Mesendoderm (in vitro differentiated cells): ENCODE measurements around the gene CHCHD1.

Experiments used
- DNase-seq: peaks from one replicate; pipeline ENCODE4 v3.0.0; 2013
- H2AK5ac ChIP-seq: 2 replicates; pipeline ENCODE4 v1.6.1; 2013; ENCODE audit warnings: low read length, inconsistent platforms
- H2BK120ac ChIP-seq: 2 replicates; pipeline ENCODE4 v1.6.1; 2013; ENCODE audit warnings: low read depth, mild to moderate bottlenecking, low read length, moderate library complexity, mixed read lengths
- H2BK15ac ChIP-seq: replicated peaks from 2 replicates; pipeline ENCODE4 v1.6.1; 2013; ENCODE audit warnings: low read depth, mild to moderate bottlenecking, moderate library complexity
- H2BK5ac ChIP-seq: 2 replicates; pipeline ENCODE4 v1.6.1; 2013; ENCODE audit warnings: low read length, inconsistent platforms
- H3K18ac ChIP-seq: 2 replicates; pipeline ENCODE4 v1.6.1; 2013; ENCODE audit warnings: mild to moderate bottlenecking, low read length, mixed read lengths
- H3K23ac ChIP-seq: one replicate; pipeline ENCODE4 v1.6.1; 2013; ENCODE audit warnings: low read length
- H3K27ac ChIP-seq: 2 replicates; pipeline ENCODE4 v1.5.1; 2013; ENCODE audit warnings: low read depth, mild to moderate bottlenecking, inconsistent platforms, low read length, moderate library complexity
- H3K27me3 ChIP-seq: 2 replicates; pipeline ENCODE4 v1.6.1; 2013; ENCODE audit warnings: low read length, control low read depth, mild to moderate bottlenecking, inconsistent platforms; ENCODE audit not compliant: insufficient read depth, poor library complexity
- H3K36me3 ChIP-seq: 2 replicates; pipeline ENCODE4 v1.6.1; 2013; ENCODE audit warnings: low read length, inconsistent platforms; ENCODE audit not compliant: control insufficient read depth, insufficient read depth
- H3K4ac ChIP-seq: one replicate; pipeline ENCODE4 v1.6.1; 2013; ENCODE audit warnings: low read depth, mild to moderate bottlenecking, low read length, moderate library complexity
- H3K4me1 ChIP-seq: 2 replicates; pipeline ENCODE4 v1.6.1; 2013; ENCODE audit warnings: low read depth, low read length, inconsistent platforms; ENCODE audit not compliant: control insufficient read depth
- H3K4me2 ChIP-seq: 2 replicates; pipeline ENCODE4 v1.6.1; 2013; ENCODE audit warnings: low read length
- H3K4me3 ChIP-seq: 2 replicates; pipeline ENCODE4 v1.5.1; 2013; ENCODE audit warnings: mild to moderate bottlenecking, low read length
- H3K56ac ChIP-seq: one replicate; pipeline ENCODE4 v1.6.1; 2013; ENCODE audit warnings: low read length
- H3K79me1 ChIP-seq: 2 replicates; pipeline ENCODE4 v1.6.1; 2013; ENCODE audit warnings: low read length, inconsistent platforms
- H3K79me2 ChIP-seq: 2 replicates; pipeline ENCODE4 v1.6.1; 2013; ENCODE audit warnings: mild to moderate bottlenecking, low read length; ENCODE audit not compliant: control insufficient read depth, insufficient read depth
- H3K9ac ChIP-seq: 2 replicates; pipeline ENCODE4 v1.6.1; 2013; ENCODE audit warnings: low read length, inconsistent platforms
- H4K5ac ChIP-seq: one replicate; pipeline ENCODE4 v1.6.1; 2013; ENCODE audit warnings: low read length
- H4K8ac ChIP-seq: one replicate; pipeline ENCODE4 v1.6.1; 2013; ENCODE audit warnings: low read depth, mild to moderate bottlenecking, control low read depth, low read length, moderate library complexity
- WGBS: extraction: QIAGEN DNeasy Blood & Tissue Kit; methylation state at CpG from one replicate; pipeline ENCODE4 v1.1.7; 2013; ENCODE audit warnings: low lambda C conversion rate, missing lambda C conversion rate; ENCODE audit not compliant: insufficient coverage; ENCODE audit errors: extremely low coverage; 5-methylcytosine and 5-hydroxymethylcytosine counted together

CHCHD1 gene

DNA sequence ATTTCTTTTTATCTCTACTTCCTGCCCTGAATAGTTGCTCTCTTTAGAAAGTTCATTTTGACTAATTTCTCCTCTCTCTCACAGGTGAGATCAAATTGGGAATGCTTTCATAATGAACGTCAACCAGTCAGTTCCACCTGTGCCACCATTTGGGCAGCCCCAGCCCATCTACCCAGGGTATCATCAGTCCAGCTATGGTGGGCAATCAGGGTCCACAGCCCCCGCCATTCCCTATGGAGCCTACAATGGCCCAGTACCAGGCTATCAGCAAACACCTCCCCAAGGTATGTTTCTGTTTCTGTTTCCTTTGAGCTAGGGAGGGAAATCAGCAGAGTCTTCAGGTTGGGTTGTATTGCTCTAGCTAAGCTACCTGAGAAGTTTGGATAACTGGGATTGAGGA, 35.1 kb upstream of the CHCHD1 start:
- H4K8ac ChIP-seq = no peak overlapping the region
- no peaks in the 10 kb centered on the region for H3K27me3 ChIP-seq
- H3K4me2 ChIP-seq = no peak overlapping the region
- no peak overlapping the region for H4K5ac ChIP-seq
- H3K4ac ChIP-seq = no peak overlapping the region
- H2BK15ac ChIP-seq = no peak overlapping the region
- H2BK120ac ChIP-seq = no peak overlapping the region
- no peak overlapping the region for H3K9ac ChIP-seq
- H3K56ac ChIP-seq = no peak overlapping the region
- no peak overlapping the region for H2AK5ac ChIP-seq
- no peak overlapping the region for H3K4me3 ChIP-seq
- no CpG with 5 or more reads among the region's 2 CpGs for WGBS
- no peak for DNase-seq
- no peak overlapping the region for H3K27ac ChIP-seq
- peaks cover 6% of the 10 kb centered on the region for H3K79me2 ChIP-seq
- no peak overlapping the region for H3K18ac ChIP-seq
- no peak overlapping the region for H2BK5ac ChIP-seq
- peaks cover 11% of the 10 kb centered on the region for H3K4me1 ChIP-seq
- peaks cover 15% of the 10 kb centered on the region for H3K79me1 ChIP-seq
- peaks cover 6% of the 10 kb centered on the region for H3K36me3 ChIP-seq
- no peak overlapping the region for H3K23ac ChIP-seq

DNA sequence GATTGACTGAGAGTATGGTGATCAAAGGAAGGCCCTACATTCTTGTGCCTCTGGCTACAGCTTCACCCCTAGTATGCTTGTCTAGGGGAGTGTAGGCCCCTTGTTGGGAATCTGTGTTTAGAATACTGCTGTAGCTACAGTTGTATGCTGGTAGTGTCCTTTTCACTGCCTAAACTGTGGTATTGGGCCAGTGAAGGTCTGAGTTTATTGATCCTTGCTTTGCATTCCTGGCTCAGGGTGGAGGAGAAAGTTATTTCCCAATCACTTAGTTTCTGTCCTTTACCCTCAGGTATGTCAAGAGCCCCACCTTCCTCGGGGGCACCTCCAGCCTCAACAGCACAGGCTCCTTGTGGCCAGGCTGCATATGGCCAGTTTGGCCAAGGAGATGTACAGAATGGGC, 31.0 kb upstream of the CHCHD1 start:
- H3K23ac ChIP-seq = no peak overlapping the region
- H4K5ac ChIP-seq = no peak overlapping the region
- no peak overlapping the region for H4K8ac ChIP-seq
- no peak overlapping the region for H3K18ac ChIP-seq
- no peak overlapping the region for H3K4me2 ChIP-seq
- H3K4ac ChIP-seq = no peak overlapping the region
- H3K9ac ChIP-seq = no peak overlapping the region
- DNase-seq = no peak
- peaks cover 7% of the 10 kb centered on the region for H3K79me1 ChIP-seq
- no CpG with 5 or more reads among the region's 1 CpG for WGBS
- H3K4me3 ChIP-seq = no peak overlapping the region
- H3K27ac ChIP-seq = no peak overlapping the region
- no peak overlapping the region for H3K56ac ChIP-seq
- peaks cover 8% of the 10 kb centered on the region for H3K36me3 ChIP-seq
- no peak overlapping the region for H2AK5ac ChIP-seq
- H3K27me3 ChIP-seq = no peaks in the 10 kb centered on the region
- no peaks in the 10 kb centered on the region for H3K4me1 ChIP-seq
- H3K79me2 ChIP-seq = peaks cover 2% of the 10 kb centered on the region
- no peak overlapping the region for H2BK5ac ChIP-seq
- no peak overlapping the region for H2BK15ac ChIP-seq
- no peak overlapping the region for H2BK120ac ChIP-seq

DNA sequence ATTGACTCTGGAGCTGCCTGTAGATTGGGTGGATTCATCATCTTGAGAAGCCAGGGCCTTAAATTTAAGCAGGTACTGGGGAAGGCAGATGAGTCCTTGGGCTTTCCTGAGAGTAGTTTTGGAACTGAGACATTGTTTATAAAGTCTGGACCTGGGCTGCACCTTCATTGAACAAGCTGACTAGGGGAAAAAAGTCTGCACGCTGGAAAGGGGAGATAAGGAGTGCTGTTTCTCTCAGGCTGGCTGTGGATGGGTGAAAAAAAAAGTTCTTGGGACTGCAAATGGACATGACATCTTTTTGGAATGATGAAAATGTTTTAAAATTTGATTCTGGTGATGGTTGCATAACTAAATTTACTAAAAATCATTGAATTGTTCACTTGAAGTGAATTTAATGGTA, 25.7 kb upstream of the CHCHD1 start:
- Histone ChIP-seq H3K23ac (no peak overlapping the region), H4K5ac (no peak overlapping the region), H3K79me2 (no peaks in the 10 kb centered on the region), H3K9ac (no peak overlapping the region), H2BK5ac (no peak overlapping the region), H3K18ac (no peak overlapping the region), H3K27ac (no peak overlapping the region), H3K4me3 (no peak overlapping the region), H3K4me1 (no peaks in the 10 kb centered on the region), H3K4me2 (no peak overlapping the region), H2BK15ac (no peak overlapping the region), H3K56ac (no peak overlapping the region), H4K8ac (no peak overlapping the region), H3K4ac (no peak overlapping the region), H3K79me1 (no peaks in the 10 kb centered on the region), H2BK120ac (no peak overlapping the region), H2AK5ac (no peak overlapping the region), H3K36me3 (peaks cover 3% of the 10 kb centered on the region), H3K27me3 (no peaks in the 10 kb centered on the region)
- DNase-seq = no peak
- no CpG with 5 or more reads among the region's 1 CpG for WGBS

DNA sequence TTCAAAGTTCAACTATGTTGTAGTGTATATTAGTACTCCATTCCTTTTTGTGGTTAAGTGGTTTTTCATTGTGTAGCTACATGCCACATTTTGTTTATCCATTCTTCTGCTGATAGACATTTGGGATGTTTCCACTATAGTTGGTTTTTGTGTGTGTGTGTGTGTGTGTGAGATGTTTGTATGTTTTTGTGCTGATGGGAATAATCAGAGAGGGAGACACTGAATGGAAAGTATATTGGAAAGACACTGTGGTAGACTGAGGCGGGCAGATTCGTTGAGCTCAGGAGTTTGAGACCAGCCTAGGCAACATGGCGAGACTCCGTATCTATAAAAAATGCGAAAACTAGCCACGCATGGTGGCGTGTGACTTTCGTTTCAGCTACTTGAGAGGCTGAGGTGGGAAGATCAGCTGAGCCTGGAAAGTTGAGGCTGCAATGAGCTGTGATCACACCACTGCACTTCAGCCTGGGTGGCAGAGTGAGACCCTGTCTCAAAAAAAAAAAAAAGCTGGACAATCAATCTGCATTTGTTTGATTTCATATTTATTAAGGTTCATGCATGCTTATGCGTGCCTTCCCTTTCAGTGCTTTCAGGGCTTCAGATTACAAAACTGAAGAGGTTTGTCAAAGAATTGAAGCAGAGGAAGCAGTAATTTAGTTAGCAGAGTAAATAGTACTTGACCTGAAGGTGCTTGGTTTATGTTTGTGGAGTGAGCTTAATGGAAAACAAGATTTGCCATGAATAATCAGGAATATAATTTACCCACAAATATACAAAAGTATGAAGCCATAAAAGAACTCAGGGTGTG, 22.9 kb upstream of the CHCHD1 start:
- Histone ChIP-seq H3K79me1 (no peaks in the 10 kb centered on the region), H3K4me1 (no peaks in the 10 kb centered on the region), H3K27me3 (no peaks in the 10 kb centered on the region), H3K4ac (no peak overlapping the region), H4K5ac (no peak overlapping the region), H3K4me3 (no peak overlapping the region), H3K9ac (no peak overlapping the region), H2BK120ac (no peak overlapping the region), H3K36me3 (peaks cover 15% of the 10 kb centered on the region), H3K4me2 (no peak overlapping the region), H4K8ac (no peak overlapping the region), H3K23ac (no peak overlapping the region), H3K18ac (no peak overlapping the region), H3K56ac (no peak overlapping the region), H2AK5ac (no peak overlapping the region), H2BK5ac (no peak overlapping the region), H2BK15ac (no peak overlapping the region), H3K79me2 (no peaks in the 10 kb centered on the region), H3K27ac (no peak overlapping the region)
- no peak for DNase-seq
- WGBS = no CpG with 5 or more reads among the region's 9 CpGs

DNA sequence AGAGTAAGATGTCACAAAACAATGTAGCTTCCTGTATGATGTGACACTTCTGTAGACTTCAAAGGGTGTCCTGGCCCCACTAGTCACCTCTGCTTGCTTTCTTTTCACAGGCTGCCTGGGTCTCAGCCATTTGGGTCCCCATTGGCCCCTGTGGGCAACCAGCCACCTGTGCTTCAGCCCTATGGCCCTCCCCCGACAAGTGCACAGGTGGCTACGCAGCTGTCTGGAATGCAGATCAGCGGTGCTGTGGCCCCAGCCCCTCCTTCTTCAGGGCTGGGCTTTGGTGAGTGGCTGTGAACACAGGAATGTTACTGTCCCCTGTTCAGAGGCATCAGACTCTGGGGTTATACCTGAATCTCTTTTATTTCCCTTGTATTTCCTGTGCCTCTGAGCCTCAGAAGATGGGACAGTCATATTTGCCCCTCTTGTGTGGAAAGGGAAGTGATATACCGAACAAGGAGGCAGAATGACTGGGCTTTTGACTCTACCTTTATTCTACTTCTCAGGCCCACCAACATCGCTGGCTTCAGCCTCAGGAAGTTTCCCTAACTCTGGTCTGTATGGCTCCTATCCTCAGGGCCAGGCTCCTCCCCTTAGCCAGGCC, 22.2 kb upstream of the CHCHD1 start:
- Histone ChIP-seq H3K36me3 (peaks cover 18% of the 10 kb centered on the region), H3K27ac (no peak overlapping the region)
- no peak for DNase-seq

More for the DNA sequence above, 22.2 kb upstream of the CHCHD1 start:
- H3K23ac ChIP-seq = no peak overlapping the region
- H4K8ac ChIP-seq = no peak overlapping the region
- no peak overlapping the region for H3K18ac ChIP-seq
- H3K4me1 ChIP-seq = no peaks in the 10 kb centered on the region
- no peak overlapping the region for H2BK5ac ChIP-seq
- no peak overlapping the region for H3K4me2 ChIP-seq
- H2BK120ac ChIP-seq = no peak overlapping the region
- H3K56ac ChIP-seq = no peak overlapping the region
- H2AK5ac ChIP-seq = no peak overlapping the region
- no peaks in the 10 kb centered on the region for H3K79me2 ChIP-seq
- no peaks in the 10 kb centered on the region for H3K27me3 ChIP-seq
- no peaks in the 10 kb centered on the region for H3K79me1 ChIP-seq
- no peak overlapping the region for H3K4me3 ChIP-seq
- no peak overlapping the region for H3K9ac ChIP-seq
- no CpG with 5 or more reads among the region's 5 CpGs for WGBS
- no peak overlapping the region for H3K4ac ChIP-seq
- H4K5ac ChIP-seq = no peak overlapping the region
- H2BK15ac ChIP-seq = no peak overlapping the region
